Testis (tissue), 3 donors: ENCODE measurements around the gene ST6GAL1. TPM values are rescaled to one million over a fixed set of nuclear protein-coding genes. Genes with fewer than 3 reads are reported as not detected.

Experiments
- DNase-seq: peaks from one replicate; pipeline ENCODE4 v3.0.0-alpha.2; 2019
- H3K27ac ChIP-seq, 2 donors: fragments of 200-600 bp; sonication (generic); one replicate each; pipeline ENCODE4 v1.5.1; 2019
- H3K27me3 ChIP-seq: fragments of 200-600 bp; sonication (generic); one replicate; pipeline ENCODE4 v1.5.1; 2019
- H3K36me3 ChIP-seq: fragments of 200-600 bp; sonication (generic); one replicate; pipeline ENCODE4 v1.5.1; 2017; ENCODE audit warnings: low read depth; ENCODE audit errors: missing control alignments
- H3K4me1 ChIP-seq: fragments of 200-600 bp; sonication (generic); one replicate; pipeline ENCODE4 v1.5.1; 2019
- H3K4me3 ChIP-seq, 2 donors: fragments of 200-600 bp; sonication (generic); one replicate each; pipeline ENCODE4 v1.5.1; 2017 to 2019
- H3K9me3 ChIP-seq: fragments of 200-600 bp; sonication (generic); one replicate; pipeline ENCODE4 v1.5.1; 2017
- POLR2A ChIP-seq: fragments of 450-650 bp; IDR thresholded peaks from one replicate; pipeline ENCODE4 v1.6.1; 2017; ENCODE audit warnings: antibody characterized with exemption, mild to moderate bottlenecking, moderate library complexity
- WGBS, 2 donors: methylation state at CpG; one replicate each; pipeline ENCODE4 v1.1.5; 2018; 5-methylcytosine and 5-hydroxymethylcytosine counted together
- intact Hi-C: fragments of 100-400 bp; cut with DNase I; formaldehyde crosslinking; loops from one replicate; pipeline ENCODE4 v1.15.1; 2023; ENCODE audit warnings: low total_unique reads
- polyA plus RNA-seq: library from polyadenylated mRNA; stranded (reverse); fragments of 350-450 nt; fragmentation: Illumina TruSeq; extraction: RNeasy Lipid Tissue Mini Kit (QIAGEN cat#74804); gene quantifications from one replicate; pipeline ENCODE4 v1.2.3, GENCODE V29; 2014; ENCODE audit warnings: low read depth, low replicate concordance; ENCODE audit not compliant: insufficient read depth
- total RNA-seq, 2 donors: library from RNA; depleted of rRNA; stranded (reverse); fragments of >200 nt; gene quantifications; one replicate each; pipeline ENCODE4 v1.2.3, GENCODE V29; 2016
- TF ChIP-seq, protein P1 (sequence below), 3 experiments: fragments of 450-650 bp in 2 of 3; fragments of 200-600 bp in 1 of 3; sonication (generic) in 1 of 3; IDR thresholded peaks; one replicate each; pipeline ENCODE4 v1.5.1; 2016 to 2019; ENCODE audit warnings: antibody characterized with exemption in 3 of 3, mild to moderate bottlenecking in 2 of 3, moderate library complexity in 1 of 3

The ST6GAL1 gene
- total and polyA plus RNA-seq, 3 donors from 2014 or later = 12.8 to 26.3 (median 16.9) TPM

- WGBS, 2 donors = 90 to 93% methylated on average over 1 of the region's 1 CpG
- DNase-seq = no peak
- intact Hi-C loops = no loop called here
- TF ChIP-seq POLR2A = no peak
- TF ChIP-seq, protein P1, sequence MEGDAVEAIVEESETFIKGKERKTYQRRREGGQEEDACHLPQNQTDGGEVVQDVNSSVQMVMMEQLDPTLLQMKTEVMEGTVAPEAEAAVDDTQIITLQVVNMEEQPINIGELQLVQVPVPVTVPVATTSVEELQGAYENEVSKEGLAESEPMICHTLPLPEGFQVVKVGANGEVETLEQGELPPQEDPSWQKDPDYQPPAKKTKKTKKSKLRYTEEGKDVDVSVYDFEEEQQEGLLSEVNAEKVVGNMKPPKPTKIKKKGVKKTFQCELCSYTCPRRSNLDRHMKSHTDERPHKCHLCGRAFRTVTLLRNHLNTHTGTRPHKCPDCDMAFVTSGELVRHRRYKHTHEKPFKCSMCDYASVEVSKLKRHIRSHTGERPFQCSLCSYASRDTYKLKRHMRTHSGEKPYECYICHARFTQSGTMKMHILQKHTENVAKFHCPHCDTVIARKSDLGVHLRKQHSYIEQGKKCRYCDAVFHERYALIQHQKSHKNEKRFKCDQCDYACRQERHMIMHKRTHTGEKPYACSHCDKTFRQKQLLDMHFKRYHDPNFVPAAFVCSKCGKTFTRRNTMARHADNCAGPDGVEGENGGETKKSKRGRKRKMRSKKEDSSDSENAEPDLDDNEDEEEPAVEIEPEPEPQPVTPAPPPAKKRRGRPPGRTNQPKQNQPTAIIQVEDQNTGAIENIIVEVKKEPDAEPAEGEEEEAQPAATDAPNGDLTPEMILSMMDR (IDR thresholded peaks at IDR 0.05) = no peak
- H3K36me3 ChIP-seq = no peaks in the 10 kb centered on the region
- no peak overlapping the region for H3K4me3 ChIP-seq
- no peaks in the 10 kb centered on the region for H3K4me1 ChIP-seq
- H3K27ac ChIP-seq = no peak overlapping the region
- no peaks in the 10 kb centered on the region for H3K9me3 ChIP-seq
- no peaks in the 10 kb centered on the region for H3K27me3 ChIP-seq
Measured at GRCh38 chr3:187102073-187102634, 171.8 kb downstream of the ST6GAL1 start.

- Histone ChIP-seq H3K36me3 (no peaks in the 10 kb centered on the region), H3K27me3 (no peaks in the 10 kb centered on the region), H3K4me3 (no peak overlapping the region), H3K27ac (no peak overlapping the region), H3K9me3 (no peaks in the 10 kb centered on the region), H3K4me1 (no peaks in the 10 kb centered on the region)
- TF ChIP-seq, protein P1 (IDR thresholded peaks at IDR 0.05) = no peak
- no peak for TF ChIP-seq POLR2A
- DNase-seq = no peak
- 90 to 93% methylated on average over 5 of the region's 5 CpGs for WGBS, 2 donors
- intact Hi-C loops = no loop called here
Measured at GRCh38 chr3:187103251-187103650, 172.9 kb downstream of the ST6GAL1 start.

GRCh38 chr3:187104342-187104741, 174.0 kb downstream of the ST6GAL1 start:
- intact Hi-C loops = no loop called here
- Histone ChIP-seq H3K4me1 (no peaks in the 10 kb centered on the region), H3K27me3 (no peaks in the 10 kb centered on the region), H3K9me3 (no peaks in the 10 kb centered on the region), H3K36me3 (no peaks in the 10 kb centered on the region), H3K4me3 (no peak overlapping the region), H3K27ac (no peak overlapping the region)
- no peak for TF ChIP-seq POLR2A
- TF ChIP-seq, protein P1 (IDR thresholded peaks at IDR 0.05) = no peak
- 81 to 83% methylated on average over 7 of the region's 7 CpGs for WGBS, 2 donors
- no peak for DNase-seq

- no peaks in the 10 kb centered on the region for H3K27me3 ChIP-seq
- intact Hi-C loops = no loop called here
- H3K9me3 ChIP-seq = no peaks in the 10 kb centered on the region
- no peak overlapping the region for H3K27ac ChIP-seq
- WGBS, 2 donors = 67 to 69% methylated on average over 7 of the region's 7 CpGs
- no peak for TF ChIP-seq POLR2A
- TF ChIP-seq, protein P1 (IDR thresholded peaks at IDR 0.05) = no peak
- H3K4me3 ChIP-seq = no peak overlapping the region
- H3K4me1 ChIP-seq = no peaks in the 10 kb centered on the region
- H3K36me3 ChIP-seq = no peaks in the 10 kb centered on the region
- DNase-seq = no peak
Measured at GRCh38 chr3:187104933-187105332, 174.6 kb downstream of the ST6GAL1 start.

GRCh38 chr3:187105700-187106099, 175.4 kb downstream of the ST6GAL1 start:
- no peak overlapping the region for H3K27ac ChIP-seq
- H3K27me3 ChIP-seq = no peaks in the 10 kb centered on the region
- no peak for DNase-seq
- no peaks in the 10 kb centered on the region for H3K4me1 ChIP-seq
- H3K4me3 ChIP-seq = no peak overlapping the region
- no peak for TF ChIP-seq POLR2A
- TF ChIP-seq, protein P1 (IDR thresholded peaks at IDR 0.05) = no peak
- no peaks in the 10 kb centered on the region for H3K9me3 ChIP-seq
- H3K36me3 ChIP-seq = no peaks in the 10 kb centered on the region
- intact Hi-C loops = no loop called here
- WGBS, 2 donors = 68 to 89% methylated on average over 3 of the region's 3 CpGs
